T-helper 1 cell (primary cell): ENCODE measurements around the gene CEMIP2.
"Not testable (repeated sequence)": the region's sequence is repeated elsewhere in the genome, so short reads cannot be mapped to it uniquely, and the experiment has no call there.

Source experiments
- DNase-seq, 5 donors: peaks; one replicate each; pipeline ENCODE4 v3.0.0-alpha.2; 2012 to 2020
- total RNA-seq, 4 donors: gene quantifications; one replicate each; lab custom pipeline; 2026; lab: John Stamatoyannopoulos, UW

Gene CEMIP2
- 178 to 230 (median 204) reads per million in 4 donors for total RNA-seq

- peak; percentile 79 to 92 (median 87) for DNase-seq
Measured at GRCh38 chr9:71768388-71769174, at the start of gene CEMIP2. Gene CEMIP2, minus strand, starts transcription at chr9:71768513. Its CDS starts 18,140 bp downstream, at chr9:71750373.

GRCh38 chr9:71816916-71817451 lies 48.7 kb upstream of the CEMIP2 start:
- DNase-seq: no peak

GRCh38 chr9:71814815-71815214 lies 46.5 kb upstream of the CEMIP2 start:
- no peak for DNase-seq

GRCh38 chr9:71814226-71814625 lies 45.9 kb upstream of the CEMIP2 start:
- DNase-seq: no peak

- DNase-seq: no peak
Measured at GRCh38 chr9:71812385-71812784, 44.1 kb upstream of the CEMIP2 start.

- DNase-seq: no peak
Measured at GRCh38 chr9:71808068-71808467, 39.8 kb upstream of the CEMIP2 start.

GRCh38 chr9:71806901-71807307 lies 38.6 kb upstream of the CEMIP2 start:
- DNase-seq: peak; percentile 10 to 75 (median 33)

- not testable (repeated sequence) for DNase-seq
Measured at GRCh38 chr9:71805096-71805495, 36.8 kb upstream of the CEMIP2 start.

- DNase-seq: no peak
Measured at GRCh38 chr9:71801826-71802225, 33.5 kb upstream of the CEMIP2 start.

GRCh38 chr9:71797266-71797665 lies 29.0 kb upstream of the CEMIP2 start:
- DNase-seq: no peak

- peak in 1 of 5 donors; percentile 47 for DNase-seq
Measured at GRCh38 chr9:71796100-71796767, 27.9 kb upstream of the CEMIP2 start.

- peak in 1 of 5 donors; percentile 83 for DNase-seq
Measured at GRCh38 chr9:71795097-71795813, 26.9 kb upstream of the CEMIP2 start.

- DNase-seq: no peak
Measured at GRCh38 chr9:71793386-71794105, 25.2 kb upstream of the CEMIP2 start.

- DNase-seq: no peak
Measured at GRCh38 chr9:71791875-71792274, 23.6 kb upstream of the CEMIP2 start.

- DNase-seq: no peak
Measured at GRCh38 chr9:71790296-71790695, 22.0 kb upstream of the CEMIP2 start.

GRCh38 chr9:71783120-71783523 lies 14.8 kb upstream of the CEMIP2 start:
- peak; percentile 63 to 97 (median 77) for DNase-seq

GRCh38 chr9:71781391-71781790 lies 13.1 kb upstream of the CEMIP2 start:
- DNase-seq: peak in 1 of 5 donors; percentile 63

- no peak for DNase-seq
Measured at GRCh38 chr9:71780953-71781352, 12.6 kb upstream of the CEMIP2 start.

GRCh38 chr9:71778085-71778484 lies 9.8 kb upstream of the CEMIP2 start:
- no peak for DNase-seq

GRCh38 chr9:71774920-71775319 lies 6.6 kb upstream of the CEMIP2 start:
- DNase-seq: no peak

GRCh38 chr9:71772726-71773125 lies 4.4 kb upstream of the CEMIP2 start:
- DNase-seq: no peak

- DNase-seq: no peak
Measured at GRCh38 chr9:71770170-71770569, 1.9 kb upstream of the CEMIP2 start.
